ENCODE results near the gene UGGT1. TPM values are rescaled to one million over a fixed set of nuclear protein-coding genes. Genes with fewer than 3 reads are reported as not detected.
A peak's percentile ranks its signal among the peaks of the same experiment; 100 is the strongest.

UGGT1 gene
- total and polyA plus RNA-seq, 8 donors = 2.0 to 83.6 (median 18.8) TPM

DNA sequence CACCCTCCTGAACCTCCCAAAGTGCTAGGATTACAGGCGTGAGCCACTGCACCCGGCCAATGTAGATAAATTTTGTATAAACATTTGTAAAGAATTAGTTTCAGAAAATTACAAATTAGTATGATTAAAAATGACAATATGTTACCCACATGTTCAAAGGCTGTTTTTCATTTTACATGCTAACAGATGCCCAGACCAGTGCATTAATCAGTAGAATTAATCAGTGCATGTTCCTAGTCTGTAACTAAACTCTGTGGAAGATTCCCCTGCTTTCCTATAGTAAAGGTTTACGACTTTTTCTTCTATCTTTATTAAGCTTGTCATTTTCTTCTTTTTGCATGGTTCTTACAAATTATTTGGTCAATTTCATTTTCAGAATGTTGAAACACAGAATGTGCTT, 65.8 kb downstream of the UGGT1 start:
- H3K9me3 ChIP-seq = no peaks in the 10 kb centered on the region
- no peak overlapping the region for H3K4me3 ChIP-seq
- no peak for TF ChIP-seq POLR2A (IDR thresholded peaks at IDR 0.05)
- TF ChIP-seq, protein P1, sequence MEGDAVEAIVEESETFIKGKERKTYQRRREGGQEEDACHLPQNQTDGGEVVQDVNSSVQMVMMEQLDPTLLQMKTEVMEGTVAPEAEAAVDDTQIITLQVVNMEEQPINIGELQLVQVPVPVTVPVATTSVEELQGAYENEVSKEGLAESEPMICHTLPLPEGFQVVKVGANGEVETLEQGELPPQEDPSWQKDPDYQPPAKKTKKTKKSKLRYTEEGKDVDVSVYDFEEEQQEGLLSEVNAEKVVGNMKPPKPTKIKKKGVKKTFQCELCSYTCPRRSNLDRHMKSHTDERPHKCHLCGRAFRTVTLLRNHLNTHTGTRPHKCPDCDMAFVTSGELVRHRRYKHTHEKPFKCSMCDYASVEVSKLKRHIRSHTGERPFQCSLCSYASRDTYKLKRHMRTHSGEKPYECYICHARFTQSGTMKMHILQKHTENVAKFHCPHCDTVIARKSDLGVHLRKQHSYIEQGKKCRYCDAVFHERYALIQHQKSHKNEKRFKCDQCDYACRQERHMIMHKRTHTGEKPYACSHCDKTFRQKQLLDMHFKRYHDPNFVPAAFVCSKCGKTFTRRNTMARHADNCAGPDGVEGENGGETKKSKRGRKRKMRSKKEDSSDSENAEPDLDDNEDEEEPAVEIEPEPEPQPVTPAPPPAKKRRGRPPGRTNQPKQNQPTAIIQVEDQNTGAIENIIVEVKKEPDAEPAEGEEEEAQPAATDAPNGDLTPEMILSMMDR (IDR thresholded peaks at IDR 0.05) = no peak
- no peak for TF ChIP-seq POLR2AphosphoS5 (IDR thresholded peaks at IDR 0.05)
- TF ChIP-seq EP300 (IDR thresholded peaks at IDR 0.05) = no peak
- DNase-seq = no peak
- H3K27me3 ChIP-seq = no peaks in the 10 kb centered on the region
- peaks cover 0 to 5% (median 0%) of the 10 kb centered on the region in 4 donors for H3K4me1 ChIP-seq
- peaks cover 33 to 99% (median 96%) of the 10 kb centered on the region in 4 donors for H3K36me3 ChIP-seq
- 75 to 89% (median 87%) methylated on average over 3 of the region's 3 CpGs for WGBS, 5 donors
- intact Hi-C loops (cut with DNase I; ENCODE audit: low total_unique reads) = no loop called here
- no peak overlapping the region for H3K27ac ChIP-seq

DNA sequence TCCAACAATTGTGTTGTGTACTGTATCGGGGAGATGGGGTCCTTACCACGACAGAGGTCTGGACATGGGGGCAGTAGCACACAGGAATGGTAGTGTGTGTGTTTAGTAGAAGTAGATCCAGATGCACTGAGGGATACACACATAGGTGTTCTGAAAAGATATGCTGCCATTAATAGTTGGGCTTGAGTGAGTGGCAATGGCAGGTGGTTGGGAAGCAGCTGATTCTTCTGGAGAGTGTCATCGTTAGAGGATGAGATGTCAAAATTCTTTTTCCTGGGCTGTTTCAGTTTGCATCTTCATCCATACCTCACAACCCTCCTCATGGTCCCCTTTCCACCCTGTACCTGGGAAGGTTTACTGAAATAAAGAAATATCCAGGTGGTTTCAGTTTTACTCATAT, 66.6 kb downstream of the UGGT1 start:
- WGBS, 5 donors = 96 to 100% (median 98%) methylated on average over 3 of the region's 3 CpGs
- TF ChIP-seq POLR2AphosphoS5 (IDR thresholded peaks at IDR 0.05) = no peak
- peaks cover 30 to 99% (median 96%) of the 10 kb centered on the region in 4 donors for H3K36me3 ChIP-seq

DNA sequence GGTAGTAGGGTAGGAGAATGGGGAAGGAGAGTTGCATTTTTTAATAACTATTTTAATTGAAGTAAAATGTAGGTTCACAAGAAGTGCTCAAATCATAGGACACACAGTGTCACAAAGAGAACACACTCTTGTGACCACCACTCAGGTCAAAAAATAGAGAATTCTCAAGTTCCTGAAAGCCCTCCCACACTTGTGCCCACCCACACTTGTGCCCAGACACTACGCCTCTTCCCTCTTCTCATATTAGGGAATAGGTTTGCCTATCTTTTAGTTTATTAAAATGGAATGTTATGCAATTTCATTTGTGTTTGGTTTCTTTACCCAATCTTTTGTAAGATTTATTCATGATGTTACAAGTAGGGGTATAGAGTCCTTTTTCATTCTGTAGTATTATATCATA, 67.2 kb downstream of the UGGT1 start:
- no peaks in the 10 kb centered on the region for H3K9me3 ChIP-seq

More for the DNA sequence above, 66.6 kb downstream of the UGGT1 start:
- DNase-seq = no peak
- Histone ChIP-seq H3K9me3 (no peaks in the 10 kb centered on the region), H3K27me3 (no peaks in the 10 kb centered on the region), H3K4me3 (no peak overlapping the region), H3K27ac (no peak overlapping the region), H3K4me1 (peaks cover 0 to 5% (median 2%) of the 10 kb centered on the region in 4 donors)
- intact Hi-C loops (cut with DNase I; ENCODE audit: low total_unique reads) = no loop called here

DNA sequence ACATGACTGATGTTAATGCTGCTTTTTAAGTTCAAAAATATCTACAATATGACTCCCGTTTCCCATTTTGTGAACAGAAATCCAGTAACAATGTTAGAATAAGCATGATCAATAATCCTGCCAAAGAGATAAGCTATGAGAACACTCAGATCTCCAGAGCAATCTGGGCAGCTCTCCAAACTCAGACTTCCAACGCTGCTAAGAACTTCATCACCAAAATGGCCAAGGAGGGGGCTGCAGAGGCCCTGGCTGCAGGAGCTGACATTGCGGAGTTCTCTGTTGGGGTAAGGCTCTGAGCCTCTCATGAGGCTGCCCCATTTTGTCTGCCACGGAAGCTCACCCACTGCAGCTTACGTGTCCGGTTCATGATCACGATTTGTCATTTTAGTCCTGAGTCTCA, 68.4 kb downstream of the UGGT1 start:
- Histone ChIP-seq H3K4me3 (no peak overlapping the region), H3K36me3 (peaks cover 19 to 98% (median 96%) of the 10 kb centered on the region in 4 donors), H3K4me1 (peaks cover 0 to 5% (median 2%) of the 10 kb centered on the region in 4 donors), H3K9me3 (no peaks in the 10 kb centered on the region), H3K27ac (no peak overlapping the region), H3K27me3 (no peaks in the 10 kb centered on the region)
- DNase-seq = peak in 1 of 2 donors; percentile 50
- TF ChIP-seq POLR2AphosphoS5 (IDR thresholded peaks at IDR 0.05) (no peak), POLR2A (IDR thresholded peaks at IDR 0.05) (no peak), EP300 (IDR thresholded peaks at IDR 0.05) (no peak)
- TF ChIP-seq, protein P1 (IDR thresholded peaks at IDR 0.05) = no peak
- intact Hi-C loops (cut with DNase I; ENCODE audit: low total_unique reads) = no loop called here
- WGBS, 5 donors = 71 to 83% (median 79%) methylated on average over 7 of the region's 7 CpGs

More for the DNA sequence above, 67.2 kb downstream of the UGGT1 start:
- 95 to 100% (median 96%) methylated on average over 1 of the region's 1 CpG for WGBS, 5 donors
- no peaks in the 10 kb centered on the region for H3K27me3 ChIP-seq
- H3K4me3 ChIP-seq = no peak overlapping the region
- TF ChIP-seq POLR2A (IDR thresholded peaks at IDR 0.05) = no peak
- DNase-seq = no peak
- peaks cover 25 to 99% (median 95%) of the 10 kb centered on the region in 4 donors for H3K36me3 ChIP-seq
- H3K27ac ChIP-seq = no peak overlapping the region
- H3K4me1 ChIP-seq = peaks cover 0 to 5% (median 2%) of the 10 kb centered on the region in 4 donors
- intact Hi-C loops (cut with DNase I; ENCODE audit: low total_unique reads) = no loop called here

DNA sequence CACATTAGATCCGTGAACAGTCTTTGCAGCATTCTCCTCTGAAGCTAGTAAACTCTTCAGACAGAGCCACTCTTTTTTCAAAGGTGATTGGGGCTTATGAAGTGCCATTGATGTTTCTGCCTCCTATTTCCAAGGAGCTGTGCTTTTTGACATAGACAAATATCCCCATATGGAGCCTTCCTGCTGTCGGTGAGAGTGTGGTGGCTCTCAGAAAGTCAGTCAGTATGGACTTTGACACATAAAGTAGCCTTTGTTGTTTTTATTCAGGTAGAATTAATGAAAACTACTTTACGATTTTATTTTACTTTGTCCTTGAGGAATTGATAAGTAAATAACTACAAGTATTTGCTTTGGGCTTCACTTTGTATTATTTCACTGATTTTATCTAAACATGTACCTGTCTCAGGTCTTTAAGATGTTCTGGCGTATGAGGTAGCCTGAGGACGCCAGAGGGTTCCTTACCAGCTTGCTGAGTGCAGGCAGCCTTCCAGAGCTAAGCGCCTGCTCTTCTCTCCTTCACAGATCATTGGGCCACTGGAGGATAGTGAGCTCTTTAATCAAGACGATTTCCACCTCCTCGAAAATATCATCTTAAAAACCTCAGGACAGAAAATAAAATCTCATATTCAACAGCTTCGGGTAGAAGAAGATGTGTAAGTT, 69.7 kb downstream of the UGGT1 start:
- H3K27me3 ChIP-seq = no peaks in the 10 kb centered on the region
- peaks cover 28 to 98% (median 97%) of the 10 kb centered on the region in 4 donors for H3K36me3 ChIP-seq
- TF ChIP-seq POLR2A (IDR thresholded peaks at IDR 0.05) (no peak), EP300 (IDR thresholded peaks at IDR 0.05) (no peak), POLR2AphosphoS5 (IDR thresholded peaks at IDR 0.05) (no peak)
- TF ChIP-seq, protein P1 (IDR thresholded peaks at IDR 0.05) = no peak
- no peaks in the 10 kb centered on the region for H3K9me3 ChIP-seq
- no peak overlapping the region for H3K27ac ChIP-seq
- no peak overlapping the region for H3K4me3 ChIP-seq
- no peak for DNase-seq
- peaks cover 0 to 5% (median 2%) of the 10 kb centered on the region in 4 donors for H3K4me1 ChIP-seq
- intact Hi-C loops (cut with DNase I; ENCODE audit: low total_unique reads) = no loop called here
- 79 to 88% (median 82%) methylated on average over 9 of the region's 9 CpGs for WGBS, 5 donors
